K562 (cell line): ENCODE measurements around the gene CXCL17. TPM values are rescaled to one million over a fixed set of nuclear protein-coding genes. Genes with fewer than 3 reads are reported as not detected.

ENCODE experiments used
- ATAC-seq: fragments of 200-7000 bp; cut with Tn5 transposase; 3 replicates; pipeline ENCODE4 v1.9.1; 2020; ENCODE audit warnings: moderate library complexity
- BruUV-seq: library from RNA; stranded (reverse); fragments of 400-500 nt; replicated peaks from 2 replicates; lab custom pipeline; 2021; lab: Mats Ljungman, UMichigan
- CTCF ChIA-PET: fragments of 300-600 bp; formaldehyde crosslinking; extraction: SDS; loops from one replicate; lab custom pipeline; 2021; ENCODE audit warnings: low intra/inter-chr PET ratio; lab: Yijun Ruan, JAX
- POLR2A ChIA-PET: fragments of 300-600, 350-650 bp; sonication (Branson Sonifier 250); formaldehyde crosslinking; extraction: SDS; loops from one replicate; lab custom pipeline; 2021; ENCODE audit warnings: antibody characterized with exemption, inconsistent platforms; lab: Yijun Ruan, JAX
- DNase-seq, 4 experiments: peaks; one replicate each; pipeline versions ENCODE4 v3.0.0 to v3.0.0-alpha.2; 2011 to 2018; ENCODE audit warnings: low spot score in 3 of 4, mixed read lengths in 3 of 4; ENCODE audit errors: extremely low read depth in 1 of 4
- FAIRE-seq: peaks from 2 replicates; lab custom pipeline; 2011; peaks lifted over from hg19 to GRCh38; lab: Jason Lieb, UNC
- H2AFZ ChIP-seq: 2 replicates; pipeline ENCODE4 v1.6.0; 2011; ENCODE audit warnings: low read depth, low read length, control low read depth, inconsistent platforms
- H3K27ac ChIP-seq: fragments of 200-600 bp; 3 replicates; pipeline ENCODE4 v1.8.0; 2011; ENCODE audit warnings: low read depth, mild to moderate bottlenecking, control low read depth, inconsistent platforms, low read length, moderate library complexity, mixed read lengths; ENCODE audit errors: extremely low read depth
- H3K27me3 ChIP-seq, 2 experiments: fragments of 300-600 bp in 1 of 2; 2 replicates in 1 of 2; 3 replicates in 1 of 2; pipeline versions ENCODE4 v1.6.0 to v1.8.0; 2011; ENCODE audit warnings: inconsistent platforms in 2 of 2, low read length in 2 of 2, mild to moderate bottlenecking in 1 of 2, mixed read lengths in 1 of 2, moderate library complexity in 1 of 2; ENCODE audit not compliant: control insufficient read depth in 2 of 2, insufficient read depth in 2 of 2
- H3K36me3 ChIP-seq: fragments of 300-600 bp; 3 replicates; pipeline ENCODE4 v1.8.0; 2011; ENCODE audit warnings: mild to moderate bottlenecking, low read length, inconsistent platforms; ENCODE audit not compliant: control insufficient read depth, insufficient read depth
- H3K4me1 ChIP-seq, 2 experiments: fragments of 200-600 bp in 1 of 2; replicated peaks in 1 of 2; 2 replicates in 1 of 2; 3 replicates in 1 of 2; pipeline versions ENCODE4 v1.5.1 to v1.8.0; 2011; ENCODE audit warnings: inconsistent platforms in 2 of 2, low read length in 2 of 2, mild to moderate bottlenecking in 1 of 2, mixed read lengths in 1 of 2, moderate library complexity in 1 of 2; ENCODE audit not compliant: control insufficient read depth in 2 of 2, insufficient read depth in 2 of 2
- H3K4me2 ChIP-seq: 2 replicates; pipeline ENCODE4 v1.6.1; 2011; ENCODE audit warnings: low read length, control low read depth, inconsistent platforms, mixed read lengths; ENCODE audit not compliant: insufficient read depth
- H3K4me3 ChIP-seq: fragments of 200-600 bp; sonication (generic), shearing (Covaris generic); 2 replicates; pipeline ENCODE4 v1.5.1; 2016; ENCODE audit warnings: control low read depth, inconsistent platforms
- H3K79me2 ChIP-seq: fragments of 200-600 bp; 3 replicates; pipeline ENCODE4 v1.8.0; 2011; ENCODE audit warnings: low read length, inconsistent platforms; ENCODE audit not compliant: control insufficient read depth, insufficient read depth
- H3K9ac ChIP-seq, 2 experiments: 2 replicates each; pipeline versions ENCODE4 v1.6.0 to v1.6.1; 2011; ENCODE audit warnings: low read depth in 2 of 2, low read length in 2 of 2, control low read depth in 1 of 2, inconsistent platforms in 1 of 2, mild to moderate bottlenecking in 1 of 2, mixed read lengths in 1 of 2; ENCODE audit not compliant: insufficient read depth in 1 of 2
- H3K9me1 ChIP-seq: one replicate; pipeline ENCODE4 v1.6.0; 2011; ENCODE audit warnings: inconsistent platforms, mild to moderate bottlenecking, low read length, moderate library complexity; ENCODE audit not compliant: control insufficient read depth, insufficient read depth
- H3K9me3 ChIP-seq: replicated peaks from 2 replicates; pipeline ENCODE4 v1.5.1; 2011; ENCODE audit warnings: low read depth, low read length, inconsistent platforms; ENCODE audit not compliant: control insufficient read depth, insufficient read depth
- H4K20me1 ChIP-seq: replicated peaks from 2 replicates; pipeline ENCODE4 v1.6.1; 2011; ENCODE audit warnings: low read length, inconsistent platforms, mixed read lengths; ENCODE audit not compliant: control insufficient read depth, insufficient read depth
- CHD4 ChIP-seq: fragments of 200-600 bp; sonication (generic); IDR thresholded peaks from 3 replicates; pipeline ENCODE4 v1.6.1; 2012; ENCODE audit warnings: low read depth, mild to moderate bottlenecking, mixed read lengths, low read length, inconsistent platforms; ENCODE audit not compliant: insufficient read depth, insufficient replicate concordance, poor library complexity, severe bottlenecking
- ETV1 ChIP-seq: fragments of 450-650 bp; conservative IDR thresholded peaks from 2 replicates; pipeline ENCODE4 v1.6.1; 2016; ENCODE audit warnings: missing genetic modification characterization, control low read depth, low read depth, missing compliant biosample characterization
- HLTF ChIP-seq: fragments of 450-650 bp; IDR thresholded peaks from 2 replicates; pipeline ENCODE4 v1.6.1; 2016
- HOXB6 ChIP-seq: fragments of 250-450 bp; sonication (Bioruptor Pico); IDR thresholded peaks from 2 replicates; pipeline ENCODE4 v1.5.1; 2022; ENCODE audit warnings: mild to moderate bottlenecking, borderline replicate concordance
- KDM2B ChIP-seq: fragments of 250-450 bp; sonication (Bioruptor Pico); IDR thresholded peaks from 2 replicates; pipeline ENCODE4 v1.8.0; 2021; ENCODE audit warnings: mild to moderate bottlenecking, moderate library complexity
- KLF6 ChIP-seq: fragments of 250-450 bp; sonication (Bioruptor Pico); IDR thresholded peaks from 2 replicates; pipeline ENCODE4 v1.4.0; 2020; ENCODE audit warnings: mild to moderate bottlenecking, moderate library complexity, borderline replicate concordance
- MEF2D ChIP-seq: conservative IDR thresholded peaks from 2 replicates; pipeline ENCODE4 v1.6.1; 2016; ENCODE audit warnings: low read depth, missing genetic modification characterization, missing compliant biosample characterization
- NFE2L1 ChIP-seq: fragments of 450-650 bp; IDR thresholded peaks from 2 replicates; pipeline ENCODE4 v1.6.1; 2016; ENCODE audit warnings: missing genetic modification characterization, low read depth, mild to moderate bottlenecking, missing compliant biosample characterization, moderate library complexity, borderline replicate concordance
- ZNF507 ChIP-seq: conservative IDR thresholded peaks from 2 replicates; pipeline ENCODE4 v1.6.1; 2017; ENCODE audit warnings: missing genetic modification characterization, missing compliant biosample characterization
- ZNF717 ChIP-seq: fragments of 250-450 bp; sonication (Bioruptor Pico); IDR thresholded peaks from 2 replicates; pipeline ENCODE4 v1.5.0; 2021
- WGBS: fragments of 100-300 bp; shearing (Covaris generic); methylation state at CpG from one replicate; pipeline ENCODE4 v1.1.6; 2016; ENCODE audit warnings: low coverage, mixed read lengths; ENCODE audit not compliant: insufficient coverage; ENCODE audit errors: missing lambda C conversion rate; 5-methylcytosine and 5-hydroxymethylcytosine counted together
- in situ Hi-C: fragments of 300-500 bp; cut with MboI; formaldehyde crosslinking; loops from 4 replicates; pipeline ENCODE4 v1.15.0; 2018; ENCODE audit warnings: inconsistent platforms, mixed read lengths
- intact Hi-C: fragments of 100-400 bp; cut with micrococcal nuclease; formaldehyde crosslinking; loops from 2 replicates; pipeline ENCODE4 v1.14.2; 2022
- polyA plus RNA-seq, 8 experiments: library from polyadenylated mRNA; depleted of rRNA in 4 of 8; stranded (reverse) in 5 of 8; unstranded in 3 of 8; fragments of >200 nt; fragmentation: Nextera tagmentation in 2 of 8; fragmentation: Illumina TruSeq in 1 of 8; extraction: Ambion mirVana in 2 of 8; extraction: Trizol in 1 of 8; gene quantifications; 2 replicates each; pipeline versions ENCODE4 v1.2.1 to v1.2.3, GENCODE V29; 2011 to 2014; ENCODE audit warnings: inconsistent platforms in 1 of 8, missing spikeins in 1 of 8
- total RNA-seq, 7 experiments: library from RNA; depleted of rRNA in 6 of 7; stranded (reverse); fragments of >200 nt in 6 of 7; fragmentation: Illumina TruSeq in 2 of 7; extraction: Trizol in 2 of 7; gene quantifications; 2 replicates each; pipeline versions ENCODE4 v1.2.1 to v1.2.3, GENCODE V29; 2011 to 2021; ENCODE audit warnings: low replicate concordance in 1 of 7
- TF ChIP-seq, protein P1 (sequence below), 3 experiments: IDR thresholded peaks in 2 of 3; conservative IDR thresholded peaks in 1 of 3; 2 replicates each; pipeline ENCODE4 v1.5.1; 2011 to 2012; ENCODE audit warnings: low read length in 3 of 3, mild to moderate bottlenecking in 3 of 3, control low read depth in 2 of 3, improper control_type of control experiment in 1 of 3, inconsistent platforms in 1 of 3, low read depth in 1 of 3, mixed read lengths in 1 of 3, moderate library complexity in 1 of 3; ENCODE audit not compliant: insufficient read depth in 2 of 3
- TF ChIP-seq, protein P2 (sequence below), 2 experiments: IDR thresholded peaks; 2 replicates each; pipeline ENCODE4 v1.6.1; 2011; ENCODE audit warnings: borderline replicate concordance in 1 of 2, control low read depth in 1 of 2, low read depth in 1 of 2, low read length in 1 of 2, mild to moderate bottlenecking in 1 of 2, mixed read lengths in 1 of 2, moderate library complexity in 1 of 2; ENCODE audit not compliant: insufficient read depth in 1 of 2, insufficient read length in 1 of 2, poor library complexity in 1 of 2, severe bottlenecking in 1 of 2; ENCODE audit errors: extremely low read depth in 1 of 2

Gene CXCL17
- total and polyA plus RNA-seq, 9 of the 15 experiments (the other 6 are each of a cell fraction or from before 2014, with no cell fraction given), result 0.10 to 0.15 TPM; not detected in 7

DNA sequence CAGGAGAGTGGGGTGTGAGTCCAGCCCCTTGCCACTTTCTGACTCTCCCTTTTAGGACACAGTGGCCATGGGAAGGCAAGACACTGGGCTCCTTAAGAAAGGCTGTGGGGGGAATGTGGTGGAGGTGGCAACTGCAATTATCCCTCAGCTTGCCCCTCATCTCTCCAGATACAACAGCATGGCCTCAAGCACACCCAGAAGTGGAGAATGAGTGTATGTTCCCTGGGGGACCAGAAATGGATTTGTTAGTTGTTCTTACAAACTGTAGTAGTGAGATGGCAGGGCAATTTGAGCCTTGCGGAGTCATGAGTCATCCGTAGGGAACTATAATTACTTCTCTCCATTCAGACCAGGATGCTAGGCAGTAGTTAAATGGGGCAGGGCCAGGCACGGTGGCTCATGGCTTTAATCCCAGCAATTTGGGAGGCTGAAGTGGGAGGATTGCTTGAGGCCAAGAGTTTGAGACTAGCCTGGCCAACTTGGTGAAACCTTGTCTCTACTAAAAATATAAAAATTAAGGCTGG, 25.6 kb upstream of the CXCL17 start:
- no peak overlapping the region for H3K27ac ChIP-seq

More for the DNA sequence above, 25.6 kb upstream of the CXCL17 start:
- H4K20me1 ChIP-seq, result 0 out of 2 replicates have a peak, but pooled peaks cover 4% of the 10 kb centered on the region
- ATAC-seq (no peak), DNase-seq (no peak), FAIRE-seq (no peak)
- H3K9me3 ChIP-seq, result no peaks in the 10 kb centered on the region
- H3K27me3 ChIP-seq, result peaks cover 39 to 51% of the 10 kb centered on the region in 2 experiments; a peak in 4 of 5 replicates
- TF ChIP-seq HOXB6 (CRISPR knock-in tag) (no peak), MEF2D (tag) (no peak), KDM2B (no peak), ZNF507 (tag) (no peak), KLF6 (CRISPR knock-in tag) (no peak), ETV1 (no peak), CHD4 (no peak), HLTF (no peak), ZNF717 (CRISPR knock-in tag) (no peak), NFE2L1 (tag) (no peak)
- TF ChIP-seq, protein P1, sequence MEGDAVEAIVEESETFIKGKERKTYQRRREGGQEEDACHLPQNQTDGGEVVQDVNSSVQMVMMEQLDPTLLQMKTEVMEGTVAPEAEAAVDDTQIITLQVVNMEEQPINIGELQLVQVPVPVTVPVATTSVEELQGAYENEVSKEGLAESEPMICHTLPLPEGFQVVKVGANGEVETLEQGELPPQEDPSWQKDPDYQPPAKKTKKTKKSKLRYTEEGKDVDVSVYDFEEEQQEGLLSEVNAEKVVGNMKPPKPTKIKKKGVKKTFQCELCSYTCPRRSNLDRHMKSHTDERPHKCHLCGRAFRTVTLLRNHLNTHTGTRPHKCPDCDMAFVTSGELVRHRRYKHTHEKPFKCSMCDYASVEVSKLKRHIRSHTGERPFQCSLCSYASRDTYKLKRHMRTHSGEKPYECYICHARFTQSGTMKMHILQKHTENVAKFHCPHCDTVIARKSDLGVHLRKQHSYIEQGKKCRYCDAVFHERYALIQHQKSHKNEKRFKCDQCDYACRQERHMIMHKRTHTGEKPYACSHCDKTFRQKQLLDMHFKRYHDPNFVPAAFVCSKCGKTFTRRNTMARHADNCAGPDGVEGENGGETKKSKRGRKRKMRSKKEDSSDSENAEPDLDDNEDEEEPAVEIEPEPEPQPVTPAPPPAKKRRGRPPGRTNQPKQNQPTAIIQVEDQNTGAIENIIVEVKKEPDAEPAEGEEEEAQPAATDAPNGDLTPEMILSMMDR (IDR thresholded peaks at IDR 0.05 in 2 of 3, conservative IDR thresholded peaks at IDR 0.05 in 1 of 3; ENCODE audit: insufficient read depth in 2 of 3, low read depth in 1 of 3, low read length in 3 of 3), result no peak
- TF ChIP-seq, protein P2, sequence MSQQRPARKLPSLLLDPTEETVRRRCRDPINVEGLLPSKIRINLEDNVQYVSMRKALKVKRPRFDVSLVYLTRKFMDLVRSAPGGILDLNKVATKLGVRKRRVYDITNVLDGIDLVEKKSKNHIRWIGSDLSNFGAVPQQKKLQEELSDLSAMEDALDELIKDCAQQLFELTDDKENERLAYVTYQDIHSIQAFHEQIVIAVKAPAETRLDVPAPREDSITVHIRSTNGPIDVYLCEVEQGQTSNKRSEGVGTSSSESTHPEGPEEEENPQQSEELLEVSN (IDR thresholded peaks at IDR 0.05; ENCODE audit: borderline replicate concordance in 1 of 2, extremely low read depth in 1 of 2, insufficient read depth in 1 of 2, insufficient read length in 1 of 2, low read depth in 1 of 2, low read length in 1 of 2, poor library complexity in 1 of 2, severe bottlenecking in 1 of 2), result no peak
- in situ Hi-C loops, result no loop called here
- H3K4me3 ChIP-seq, result no peak overlapping the region
- 0% methylated on average over 3 of the region's 3 CpGs for WGBS
- H2AFZ ChIP-seq, result no peak overlapping the region
- H3K36me3 ChIP-seq, result no peaks in the 10 kb centered on the region
- intact Hi-C loops, result no loop called here
- POLR2A ChIA-PET, result interaction anchor here (0.6 kb wide), 1 partner anchor 252 kb away, joined by 3 read pairs; no protein-coding TSS in a partner anchor
- no peaks in the 10 kb centered on the region; a peak in 1 of 5 replicates for H3K4me1 ChIP-seq
- no peaks in the 10 kb centered on the region for H3K79me2 ChIP-seq
- H3K4me2 ChIP-seq, result no peak overlapping the region
- H3K9me1 ChIP-seq, result no peaks in the 10 kb centered on the region
- H3K9ac ChIP-seq, result no peak overlapping the region
- BruUV-seq, result no TSS peak
- CTCF ChIA-PET, result no interaction called here
